Glomerular endothelial cell (primary cell): ENCODE results near the gene SPACA4. TPM values are rescaled to one million over a fixed set of nuclear protein-coding genes. Genes with fewer than 3 reads are reported as not detected.

Source experiments
- DNase-seq: peaks from one replicate; pipeline ENCODE4 v3.0.0-alpha.2; 2011; ENCODE audit warnings: low read depth, low spot score; ENCODE audit errors: extremely low read depth
- total RNA-seq: library from RNA; depleted of rRNA; stranded (reverse); fragments of >200 nt; gene quantifications from 2 replicates; pipeline ENCODE4 v1.2.3, GENCODE V29; 2015

SPACA4 gene
- total RNA-seq, 1 donor from 2014 or later, result not detected

DNA sequence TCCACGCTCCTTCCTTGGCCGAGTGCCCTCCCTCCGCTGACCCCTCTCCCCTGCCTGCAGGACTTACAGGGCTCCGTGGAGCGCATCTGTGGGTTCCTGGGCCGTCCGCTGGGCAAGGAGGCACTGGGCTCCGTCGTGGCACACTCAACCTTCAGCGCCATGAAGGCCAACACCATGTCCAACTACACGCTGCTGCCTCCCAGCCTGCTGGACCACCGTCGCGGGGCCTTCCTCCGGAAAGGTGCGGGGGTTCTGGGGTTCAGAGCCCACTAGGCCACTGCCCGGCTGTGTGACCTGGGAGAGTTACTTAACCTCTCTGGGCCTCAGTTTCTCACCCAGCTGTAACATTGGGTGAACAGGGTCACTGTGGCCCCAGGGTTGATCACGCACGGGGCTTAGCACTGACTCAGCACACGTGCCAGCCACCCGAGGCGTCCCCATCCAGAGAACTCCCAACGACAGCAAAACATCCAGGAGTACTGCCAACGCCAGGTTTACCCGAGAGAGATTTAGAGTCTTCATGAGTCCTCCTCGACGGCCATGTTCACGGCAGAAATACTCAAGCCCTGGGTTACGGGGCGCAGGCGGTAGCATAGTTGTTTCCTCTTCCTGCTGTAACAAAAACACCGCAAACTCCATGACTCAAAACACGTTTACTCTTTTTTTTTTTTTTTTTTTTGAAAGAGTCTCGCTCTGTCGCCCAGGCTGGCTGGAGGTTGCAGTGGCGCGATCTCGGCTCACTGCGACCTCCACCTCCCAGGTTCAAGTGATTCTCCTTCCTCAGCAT is 9.7 kb upstream of the SPACA4 start:
- no peak for DNase-seq

- DNase-seq, result no peak
Measured at GRCh38 chr19:48598996-48599700, 7.4 kb upstream of the SPACA4 start.

GRCh38 chr19:48600679-48601417 is 5.7 kb upstream of the SPACA4 start:
- no peak for DNase-seq

DNA sequence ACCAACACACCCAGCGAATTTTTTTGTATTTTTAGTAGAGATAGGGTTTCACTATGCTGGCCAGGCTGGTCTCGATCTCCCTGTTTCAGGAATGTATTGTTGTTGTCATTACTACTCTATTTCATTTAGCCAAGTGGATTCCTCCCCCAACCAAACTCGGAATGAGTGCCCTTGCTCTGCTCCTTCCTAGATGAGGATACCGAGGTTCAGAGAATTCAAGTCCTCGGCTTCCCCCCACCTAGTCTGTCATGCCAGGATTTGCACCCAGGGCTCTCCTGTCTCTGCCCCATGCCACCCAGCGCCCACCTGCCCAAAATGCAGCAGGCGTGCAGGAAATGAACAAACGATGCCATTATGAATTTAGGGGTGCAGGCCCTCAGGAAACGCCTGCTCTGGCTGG is 3.5 kb upstream of the SPACA4 start:
- DNase-seq, result no peak

DNA sequence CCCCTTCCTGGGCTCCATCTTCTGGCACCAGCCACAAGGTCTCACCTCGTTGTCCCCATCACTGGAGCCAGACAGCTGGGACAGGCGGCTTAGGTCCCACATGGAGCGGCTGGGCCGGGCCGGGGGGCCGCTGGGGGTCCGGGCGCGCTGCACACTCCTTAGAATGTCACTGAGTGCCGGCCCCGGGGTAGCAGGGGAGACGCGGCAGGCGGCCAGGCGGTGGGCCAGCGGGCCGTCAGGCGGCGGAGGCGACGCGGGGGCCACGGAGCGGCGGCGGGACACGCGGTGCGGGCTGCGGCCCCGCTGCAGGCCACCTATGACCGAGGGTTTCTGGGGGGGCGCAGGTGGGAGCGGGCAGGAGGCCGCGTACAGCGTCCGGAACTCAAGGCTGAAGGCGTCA is 3.1 kb upstream of the SPACA4 start:
- no peak for DNase-seq

GRCh38 chr19:48603850-48604249 is 2.7 kb upstream of the SPACA4 start:
- no peak for DNase-seq

GRCh38 chr19:48607359-48607755 is 815 bp downstream of the SPACA4 start:
- no peak for DNase-seq

DNA sequence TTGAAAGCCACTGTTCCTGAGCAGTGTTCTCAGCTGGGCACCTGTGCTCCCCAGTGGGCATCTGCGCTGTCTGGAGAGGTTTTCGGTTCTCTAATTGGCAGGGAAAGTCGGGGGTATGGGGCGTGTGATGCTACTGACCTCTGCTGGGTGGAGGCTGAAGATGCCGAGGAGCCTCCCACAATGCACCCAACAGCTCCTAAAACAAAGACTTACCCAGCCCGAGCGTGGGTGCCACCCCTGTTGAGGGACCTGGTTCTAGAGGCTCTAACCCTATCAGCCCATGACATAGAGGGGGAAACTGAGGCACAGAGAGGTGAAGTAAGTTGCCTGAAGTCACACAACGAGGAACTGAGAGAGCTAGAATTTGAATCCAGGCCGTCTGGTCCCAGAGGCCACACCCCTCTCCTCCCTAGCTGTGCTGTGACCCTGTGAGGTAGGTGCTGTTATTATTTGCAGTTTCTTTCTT is 2.3 kb downstream of the SPACA4 start:
- DNase-seq, result no peak

DNA sequence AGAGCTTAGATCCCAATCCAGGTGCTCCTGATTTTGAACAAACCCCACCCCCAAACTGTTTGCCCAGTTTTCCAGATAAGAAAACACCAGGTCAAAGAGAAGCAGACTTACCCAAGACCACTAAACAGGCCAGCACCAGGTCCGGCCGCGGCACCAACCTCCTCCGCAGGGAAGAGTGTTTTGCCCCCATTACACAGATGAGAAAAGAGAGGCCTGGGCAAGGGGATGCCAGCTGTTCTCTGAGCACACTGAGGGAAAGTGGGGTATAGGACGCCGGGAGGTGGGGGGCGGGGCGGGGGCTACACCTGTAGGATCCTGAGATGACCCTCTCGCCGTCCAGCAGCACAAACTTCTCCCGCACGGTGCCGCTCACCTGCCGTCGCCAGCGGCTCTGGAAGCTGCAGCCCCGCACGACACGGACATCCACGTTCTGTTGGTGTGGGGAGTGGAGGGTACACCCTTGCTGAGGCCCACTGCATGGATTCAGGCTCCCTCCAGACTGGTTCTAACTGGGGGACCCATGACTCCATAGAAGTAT is 3.1 kb downstream of the SPACA4 start:
- DNase-seq, result no peak

GRCh38 chr19:48611872-48612271 is 5.3 kb downstream of the SPACA4 start:
- DNase-seq, result no peak

DNA sequence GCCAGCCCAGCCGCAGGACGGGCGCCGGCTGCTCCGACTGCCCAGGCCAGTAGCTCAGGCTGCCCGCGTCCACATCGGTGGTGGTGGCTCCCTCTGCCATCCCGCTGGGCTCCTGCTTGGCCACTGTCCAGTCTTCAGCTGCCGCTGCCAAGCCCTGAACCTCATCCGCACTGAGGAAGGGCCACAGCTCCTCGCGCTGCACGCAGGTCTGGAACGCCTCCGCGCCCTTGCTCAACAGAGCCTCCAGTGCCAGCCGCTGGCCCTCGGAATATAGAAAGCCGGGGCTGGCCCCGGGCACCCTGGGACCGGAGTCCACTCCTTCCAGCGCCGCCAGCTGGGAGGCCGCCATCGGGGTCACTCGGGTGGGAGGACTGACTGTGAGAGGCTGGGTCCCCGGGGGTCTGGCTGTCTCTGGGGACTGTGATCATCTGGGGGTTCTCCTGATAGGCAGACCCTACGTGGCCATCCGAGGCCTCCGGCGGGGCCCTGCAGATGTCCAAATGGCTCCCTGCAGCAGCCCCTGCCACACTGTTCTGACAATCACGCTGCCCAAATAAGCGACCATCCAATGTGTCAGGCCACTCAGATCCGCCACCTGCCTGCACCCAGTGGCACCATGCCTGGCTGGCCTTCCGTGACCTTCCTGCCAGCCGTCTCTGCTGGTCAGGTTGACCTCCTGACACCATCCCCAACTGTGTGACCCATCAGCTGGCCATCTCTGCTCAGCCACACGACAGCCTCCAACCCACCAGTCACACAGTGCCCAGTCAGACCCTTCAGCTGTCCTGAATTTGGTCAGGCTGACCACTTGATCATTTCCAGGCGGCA is 6.7 kb downstream of the SPACA4 start:
- no peak for DNase-seq

- no peak for DNase-seq
Measured at GRCh38 chr19:48613852-48614435, 7.4 kb downstream of the SPACA4 start.

DNA sequence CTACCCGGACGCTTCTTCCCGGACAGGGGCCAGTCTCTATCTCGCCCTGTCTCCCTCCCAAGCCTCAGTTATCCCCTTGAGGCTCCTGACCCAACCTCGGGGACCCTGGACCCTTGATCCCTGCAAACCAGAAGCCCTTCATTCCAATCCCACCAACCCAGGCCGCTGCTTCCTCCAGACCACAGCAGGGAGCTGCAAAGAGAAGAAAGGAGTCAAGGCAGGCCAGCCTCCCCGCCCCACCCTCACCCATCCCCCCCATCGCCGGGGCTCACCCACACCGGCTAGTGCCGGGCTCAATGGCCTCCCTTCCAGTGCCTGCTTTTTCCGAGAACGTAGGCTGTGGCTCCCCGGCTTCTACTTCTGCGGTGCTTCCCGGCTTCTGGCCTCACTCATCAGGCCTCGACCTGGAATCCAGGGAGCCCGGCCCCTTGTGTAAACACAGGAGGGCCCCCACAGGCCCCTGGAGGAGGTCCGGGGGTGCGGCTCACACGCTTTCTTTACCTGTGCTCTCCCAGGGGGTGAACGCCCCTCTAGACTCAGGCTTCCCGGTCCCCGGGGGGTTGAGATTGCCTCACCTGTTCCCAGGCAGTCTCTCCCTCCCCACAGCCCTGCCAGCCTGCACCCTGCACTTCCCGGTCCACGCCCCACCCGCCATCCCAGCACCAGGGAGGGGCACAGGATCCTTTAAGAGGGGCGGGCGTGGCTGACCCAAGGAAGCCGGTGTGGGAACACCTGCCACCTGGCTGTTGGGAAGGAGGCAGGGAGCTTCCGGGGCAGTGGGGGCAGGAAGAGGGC is 8.1 kb downstream of the SPACA4 start, which contains the start of gene FAM83E:
FAM83E (minus strand) TSS at position 641 of the 795 bp plus-strand sequence. CDS start 1,704 bp downstream, outside the sequence.
- no peak for DNase-seq

- no peak for DNase-seq
Measured at GRCh38 chr19:48615231-48616040, 8.9 kb downstream of the SPACA4 start.

DNA sequence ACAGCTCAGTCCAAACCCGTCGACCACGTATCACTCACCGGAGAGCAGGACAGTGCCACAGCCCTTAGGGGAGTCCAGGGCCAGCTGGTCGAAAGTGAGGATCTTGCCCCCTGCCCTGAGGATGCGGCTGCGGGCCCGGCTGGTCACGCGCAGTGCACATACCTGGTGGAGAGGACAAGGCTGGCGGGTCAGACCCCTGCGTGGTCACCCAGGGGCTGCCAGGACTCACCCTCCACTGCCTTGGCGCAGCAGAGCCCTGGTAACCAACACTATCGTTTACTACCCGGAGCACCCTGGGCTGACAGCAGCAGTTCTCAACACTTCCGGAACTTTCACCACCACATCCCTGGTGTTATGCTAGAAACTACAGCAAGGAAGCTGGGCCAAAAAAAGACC is 9.5 kb downstream of the SPACA4 start:
- DNase-seq, result no peak

- no peak for DNase-seq
Measured at GRCh38 chr19:48616491-48617056, 10.0 kb downstream of the SPACA4 start.

- no peak for DNase-seq
Measured at GRCh38 chr19:48617146-48617937, 10.8 kb downstream of the SPACA4 start.
